HG03439 (cell line): ENCODE measurements around the gene KIF3A.

Source experiments
- ATAC-seq: cut with Tn5 transposase; IDR thresholded peaks from one replicate; pipeline ENCODE4 v1.9.1; 2021; ENCODE audit warnings: mild to moderate bottlenecking, moderate library complexity; ENCODE audit not compliant: unreplicated experiment

KIF3A gene

DNA sequence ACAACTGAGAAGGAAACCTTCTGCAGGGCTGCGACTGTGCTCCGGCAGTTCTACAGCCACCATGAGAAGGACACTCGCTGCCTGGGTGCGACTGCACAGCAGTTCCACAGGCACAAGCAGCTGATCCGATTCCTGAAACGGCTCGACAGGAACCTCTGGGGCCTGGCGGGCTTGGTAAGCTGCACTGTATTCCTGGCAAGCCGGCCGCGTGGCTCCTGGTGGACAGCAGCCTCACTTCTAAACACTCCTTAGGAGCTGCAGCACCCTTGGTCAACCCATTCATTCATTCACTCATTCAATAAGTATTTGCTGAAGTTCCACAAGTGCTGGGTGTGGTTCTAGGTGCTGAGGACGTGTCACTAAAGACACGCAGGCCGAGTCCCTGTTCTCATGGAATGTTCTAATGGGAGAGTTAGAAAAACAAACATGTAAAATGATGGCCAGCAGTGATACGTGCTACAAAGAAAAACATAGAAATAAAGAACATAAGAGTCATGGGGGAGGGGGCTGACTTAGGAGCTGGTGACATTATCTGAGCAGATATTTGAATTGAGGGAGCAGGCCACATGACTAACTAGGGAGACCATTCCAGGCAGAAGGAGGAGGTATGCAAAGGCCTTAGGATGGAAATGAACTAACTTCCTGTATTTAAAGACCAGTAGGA lies 57.5 kb downstream of the KIF3A start:
- no peak for ATAC-seq

- ATAC-seq, result no peak
These were observed 58.2 kb downstream of the KIF3A start for GRCh38 chr5:132679166-132679565.

DNA sequence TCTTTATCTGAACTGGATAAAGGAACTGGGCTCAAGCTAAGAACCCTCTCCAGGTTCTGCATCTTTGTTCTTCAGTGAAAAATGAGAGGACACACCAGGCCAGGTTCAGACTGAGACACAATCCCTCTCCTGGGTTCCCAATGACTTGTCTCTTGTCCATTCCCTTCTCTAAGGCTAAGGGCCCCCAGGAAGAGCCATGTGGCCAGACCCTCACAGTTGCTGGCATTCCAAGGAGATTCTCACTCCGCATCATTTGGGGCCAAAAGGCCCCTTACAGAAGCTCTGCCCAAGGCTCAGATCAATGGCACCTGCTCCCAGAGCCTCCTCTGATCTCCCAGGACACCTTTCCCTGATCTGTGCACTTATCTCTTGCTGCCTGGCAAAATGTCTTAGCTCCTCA lies 58.6 kb downstream of the KIF3A start:
- ATAC-seq, result no peak

- no peak for ATAC-seq
These were observed 59.5 kb downstream of the KIF3A start for GRCh38 chr5:132677682-132678400.

DNA sequence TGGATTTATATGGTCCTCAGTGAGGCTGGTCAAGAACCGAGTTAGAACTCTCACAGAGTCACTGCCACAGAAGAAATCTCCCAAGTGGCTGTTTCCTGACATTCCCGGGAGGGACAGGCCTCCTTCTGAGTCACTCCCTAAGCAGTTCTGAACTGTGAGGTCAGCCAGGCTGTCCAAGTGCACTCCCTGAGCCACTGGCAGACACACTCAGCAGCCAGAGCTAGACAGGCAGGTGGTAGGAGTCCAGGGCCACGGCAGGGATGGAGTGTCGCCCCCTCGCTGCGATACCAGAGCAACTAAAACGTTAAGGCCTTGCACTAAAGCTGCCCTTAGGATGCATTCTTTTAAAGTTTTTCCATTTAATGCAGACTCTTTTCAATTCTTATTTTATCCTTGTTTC lies 60.2 kb downstream of the KIF3A start:
- no peak for ATAC-seq

- no peak for ATAC-seq
These were observed 61.2 kb downstream of the KIF3A start for GRCh38 chr5:132675936-132676689.

DNA sequence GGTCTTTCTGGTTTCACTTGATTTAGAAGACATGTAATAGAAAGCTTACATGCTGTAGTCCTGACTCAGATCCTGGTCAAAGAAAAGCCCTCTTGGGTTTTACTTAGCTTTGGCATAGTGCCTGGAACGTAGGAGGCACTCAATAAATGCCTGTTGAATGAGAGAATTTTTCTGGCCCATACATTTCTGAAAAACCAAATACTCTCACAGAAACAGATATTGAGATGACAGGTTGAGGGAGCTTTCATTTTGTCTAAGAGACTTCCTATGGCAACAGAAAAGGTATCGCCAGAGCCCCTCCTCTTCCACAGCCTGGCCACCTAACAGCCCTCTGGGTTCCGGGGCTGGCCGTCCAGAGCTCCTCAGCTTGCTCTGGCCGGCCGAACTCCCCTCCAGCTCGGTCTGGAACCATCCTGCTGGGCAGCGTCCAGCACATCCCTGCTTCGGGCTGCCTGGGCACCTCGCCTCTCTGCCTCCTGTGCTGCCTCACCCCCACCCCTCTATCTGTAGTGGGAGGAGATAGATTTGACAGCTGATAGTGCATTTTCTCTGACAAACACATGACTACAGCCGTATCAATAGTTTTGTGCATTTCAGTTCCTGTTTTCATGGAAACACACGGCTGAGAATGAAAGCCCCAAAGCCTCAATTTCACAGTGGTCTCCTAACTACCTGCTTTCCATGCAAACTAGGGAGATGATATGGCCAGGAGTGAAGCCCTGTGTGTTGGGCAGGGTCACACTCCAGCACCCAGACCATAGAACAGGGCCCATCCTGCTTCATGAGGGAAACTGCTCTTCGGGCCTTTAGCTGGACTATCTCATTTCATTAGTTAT lies 62.5 kb downstream of the KIF3A start:
- peak; percentile 75 for ATAC-seq

GRCh38 chr5:132673939-132674630 lies 63.3 kb downstream of the KIF3A start, which contains the start of gene IL4:
IL4 (plus strand) TSS chr5:132673989; CDS start chr5:132674051, 62 bp downstream.
- no peak for ATAC-seq

DNA sequence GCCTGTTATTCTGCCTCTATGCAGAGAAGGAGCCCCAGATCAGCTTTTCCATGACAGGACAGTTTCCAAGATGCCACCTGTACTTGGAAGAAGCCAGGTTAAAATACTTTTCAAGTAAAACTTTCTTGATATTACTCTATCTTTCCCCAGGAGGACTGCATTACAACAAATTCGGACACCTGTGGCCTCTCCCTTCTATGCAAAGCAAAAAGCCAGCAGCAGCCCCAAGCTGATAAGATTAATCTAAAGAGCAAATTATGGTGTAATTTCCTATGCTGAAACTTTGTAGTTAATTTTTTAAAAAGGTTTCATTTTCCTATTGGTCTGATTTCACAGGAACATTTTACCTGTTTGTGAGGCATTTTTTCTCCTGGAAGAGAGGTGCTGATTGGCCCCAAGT lies 63.9 kb downstream of the KIF3A start:
- ATAC-seq, result no peak

DNA sequence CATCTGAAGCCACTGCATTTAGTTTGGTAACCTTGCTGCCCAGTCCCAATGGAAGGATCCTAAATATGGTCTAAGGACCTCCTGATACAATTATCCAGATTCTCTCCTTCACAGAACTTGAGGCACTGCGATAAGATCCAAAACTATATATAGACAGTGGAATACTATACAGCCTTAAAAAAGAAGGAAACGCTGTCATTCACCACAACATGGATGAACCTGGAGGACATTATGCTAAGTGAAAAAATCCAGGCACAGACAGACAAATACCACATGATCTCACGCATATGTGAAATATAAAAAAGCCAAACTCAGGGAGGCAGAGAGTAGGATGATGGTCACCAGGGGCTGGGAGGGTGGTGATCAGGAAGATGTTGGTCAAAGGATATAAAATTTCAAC lies 66.3 kb downstream of the KIF3A start:
- no peak for ATAC-seq

DNA sequence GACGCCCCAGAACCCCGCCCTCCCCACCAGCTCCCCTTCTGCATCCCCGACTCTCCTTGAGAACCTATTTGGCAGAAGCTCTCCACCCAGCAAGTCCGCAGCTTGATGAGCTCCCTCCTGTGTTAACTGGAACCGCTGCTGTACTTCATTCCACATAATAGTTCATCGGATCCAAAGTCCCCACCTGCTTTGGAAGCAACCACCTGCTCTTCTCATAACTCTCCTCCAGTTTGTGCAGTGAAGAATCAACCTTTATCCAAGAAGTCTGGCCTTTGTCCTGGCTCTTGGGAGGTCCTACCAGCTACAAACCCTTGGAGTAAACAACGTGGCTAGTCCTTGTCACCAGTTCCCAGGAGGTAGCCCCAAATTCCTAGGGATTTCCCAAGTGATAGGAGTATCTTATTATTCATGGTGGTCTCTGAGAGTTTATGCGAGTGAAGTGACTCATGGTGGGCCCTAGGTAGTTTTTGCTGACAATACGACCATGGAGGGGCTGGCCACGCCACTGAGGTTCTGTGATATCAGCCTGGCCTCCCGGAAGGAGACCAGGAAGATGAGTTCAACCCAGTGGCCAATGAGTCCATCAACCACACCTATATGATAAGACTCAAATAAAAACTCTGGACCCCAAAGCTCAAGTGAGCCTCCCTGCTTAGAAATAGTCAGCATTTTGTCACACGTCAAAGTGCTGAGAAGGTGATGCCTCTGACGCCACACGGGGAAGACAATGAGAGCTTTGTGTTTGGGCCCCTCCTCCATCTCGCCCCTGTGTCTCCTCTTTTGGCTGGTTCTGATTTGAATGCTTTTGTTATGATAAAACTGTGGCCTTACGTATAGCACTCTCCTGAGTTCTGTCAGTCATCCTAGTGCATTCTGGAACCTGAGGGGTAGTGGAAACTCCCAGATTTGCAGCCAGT lies 67.1 kb downstream of the KIF3A start:
- ATAC-seq, result no peak

GRCh38 chr5:132669455-132669820 lies 67.9 kb downstream of the KIF3A start:
- ATAC-seq, result no peak

GRCh38 chr5:132668706-132669454 lies 68.5 kb downstream of the KIF3A start:
- ATAC-seq, result no peak

GRCh38 chr5:132667761-132668705 lies 69.3 kb downstream of the KIF3A start:
- no peak for ATAC-seq

DNA sequence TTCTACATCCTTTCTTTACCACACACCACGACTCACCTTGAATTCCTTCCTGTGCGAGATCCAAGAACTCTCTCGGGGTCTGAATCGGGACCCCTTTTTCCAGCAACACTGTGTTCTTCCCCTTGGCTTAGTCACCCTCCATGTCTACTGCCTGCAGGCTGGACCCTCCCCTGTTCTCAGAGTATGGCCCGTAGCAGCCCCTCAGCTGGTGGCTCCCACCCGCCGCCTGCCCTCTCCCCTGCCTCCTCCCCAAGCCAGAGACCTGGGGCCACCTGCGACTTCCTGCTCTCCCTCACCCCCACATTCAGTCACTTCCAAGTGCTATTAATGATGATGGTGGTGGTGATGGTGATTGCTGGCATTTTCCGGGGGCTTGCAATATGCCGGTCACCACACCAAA lies 70.0 kb downstream of the KIF3A start:
- no peak for ATAC-seq

DNA sequence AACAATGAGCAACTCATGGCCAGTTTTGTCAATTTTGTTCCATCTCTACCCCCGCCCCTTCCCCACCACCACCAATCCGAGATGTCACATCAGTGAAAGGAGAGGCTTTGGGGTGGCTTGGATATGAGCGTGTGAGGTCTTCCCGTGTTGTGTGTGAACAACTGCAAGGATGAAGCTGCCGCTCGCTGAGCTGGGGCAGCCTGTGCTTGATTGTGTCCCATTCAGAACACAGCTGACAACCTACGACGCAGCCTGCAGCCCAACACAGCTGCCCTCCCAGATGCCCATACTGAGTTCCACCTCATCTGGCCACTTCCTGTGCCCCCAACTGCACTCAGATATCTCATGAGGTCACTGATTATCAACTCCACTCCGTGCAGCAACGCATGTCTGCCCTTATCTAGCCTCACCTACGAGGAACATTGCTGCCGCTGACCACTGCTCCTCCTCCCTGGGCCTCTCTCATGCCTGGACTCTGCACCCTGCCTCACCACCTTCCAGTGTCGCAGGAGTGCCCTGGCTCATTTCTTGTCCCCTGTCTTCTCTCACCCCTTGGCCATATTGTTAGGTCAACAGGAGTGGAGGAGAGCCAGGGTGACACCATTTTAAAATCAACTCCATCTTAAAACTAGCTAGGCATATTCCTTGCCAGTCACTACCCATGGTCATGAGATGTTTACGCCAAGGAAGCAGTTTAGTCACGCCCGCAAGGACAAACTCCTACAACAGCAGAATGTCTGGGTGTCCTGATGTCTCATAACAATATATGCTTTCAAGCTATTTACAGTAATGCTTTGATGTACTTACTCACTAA lies 70.8 kb downstream of the KIF3A start:
- ATAC-seq, result no peak

- ATAC-seq, result no peak
These were observed 71.7 kb downstream of the KIF3A start for GRCh38 chr5:132665574-132666080.
